Bronchial epithelial cell (primary cell): ENCODE data around the gene MYH6. TPM values are rescaled to one million over a fixed set of nuclear protein-coding genes. Genes with fewer than 3 reads are reported as not detected.
"Not testable (repeated sequence)": the region's sequence is repeated elsewhere in the genome, so short reads cannot be mapped to it uniquely, and the experiment has no call there.

Source experiments
- DNase-seq: peaks from one replicate; pipeline ENCODE4 v3.0.0-alpha.2; 2010; ENCODE audit warnings: low read depth
- FAIRE-seq: peaks from 2 replicates; lab custom pipeline; 2011; peaks lifted over from hg19 to GRCh38; lab: Jason Lieb, UNC
- H3K27me3 ChIP-seq: 2 replicates; pipeline ENCODE4 v1.5.1; 2011; ENCODE audit warnings: low read length; ENCODE audit not compliant: control insufficient read depth, insufficient read depth
- H3K36me3 ChIP-seq: 2 replicates; pipeline ENCODE4 v1.5.1; 2011; ENCODE audit warnings: low read length; ENCODE audit not compliant: control insufficient read depth, insufficient read depth
- H3K4me3 ChIP-seq: 2 replicates; pipeline ENCODE4 v1.5.1; 2011; ENCODE audit warnings: mild to moderate bottlenecking, low read depth, low read length, control low read depth
- CTCF ChIP-seq: IDR thresholded peaks from 2 replicates; pipeline ENCODE4 v1.5.1; 2011; ENCODE audit warnings: mild to moderate bottlenecking, moderate library complexity, low read length, control low read depth, inconsistent platforms; ENCODE audit not compliant: insufficient read depth, severe bottlenecking
- total RNA-seq: library from RNA; depleted of rRNA; stranded (reverse); fragments of >200 nt; gene quantifications from 2 replicates; pipeline ENCODE4 v1.2.1, GENCODE V29; 2014

Gene MYH6
- total RNA-seq, 1 donor from 2014 or later: not detected

DNA sequence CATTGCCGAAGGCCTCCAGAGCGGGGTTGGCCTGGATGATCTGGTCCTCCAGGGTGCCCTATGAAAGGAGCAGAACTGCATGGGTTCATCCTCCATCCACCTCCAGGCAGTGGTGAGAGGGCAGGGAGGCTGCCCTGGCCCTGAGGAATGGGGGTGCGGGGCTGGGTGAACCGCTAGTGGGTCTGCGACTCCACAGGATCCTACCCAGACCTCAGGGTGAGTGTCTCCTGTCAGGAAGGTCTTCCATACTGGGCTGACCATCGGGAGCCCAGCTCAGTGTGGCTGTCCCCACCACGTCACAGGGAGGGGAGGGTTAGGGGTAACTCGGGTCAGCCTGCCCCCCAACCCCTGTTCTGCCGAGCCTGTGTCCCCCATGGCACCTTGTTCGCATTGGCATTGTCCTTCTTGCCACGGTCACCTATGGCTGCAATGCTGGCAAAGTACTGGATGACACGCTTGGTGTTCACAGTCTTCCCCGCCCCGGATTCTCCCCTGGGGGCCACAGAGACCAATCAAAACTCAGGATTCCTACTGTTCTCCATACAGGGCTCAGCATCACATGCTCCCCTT, 3.7 kb downstream of the MYH6 start:
- no peak for FAIRE-seq

GRCh38 chr14:23403908-23404307, 4.2 kb downstream of the MYH6 start:
- no peak for TF ChIP-seq CTCF
- Histone ChIP-seq H3K4me3 (no peak overlapping the region), H3K36me3 (no peaks in the 10 kb centered on the region), H3K27me3 (no peaks in the 10 kb centered on the region)
- FAIRE-seq: no peak
- no peak for DNase-seq

More for the DNA sequence above, 3.7 kb downstream of the MYH6 start:
- H3K27me3 ChIP-seq: no peaks in the 10 kb centered on the region
- H3K36me3 ChIP-seq: no peaks in the 10 kb centered on the region
- no peak for DNase-seq
- H3K4me3 ChIP-seq: no peak overlapping the region
- TF ChIP-seq CTCF: no peak

DNA sequence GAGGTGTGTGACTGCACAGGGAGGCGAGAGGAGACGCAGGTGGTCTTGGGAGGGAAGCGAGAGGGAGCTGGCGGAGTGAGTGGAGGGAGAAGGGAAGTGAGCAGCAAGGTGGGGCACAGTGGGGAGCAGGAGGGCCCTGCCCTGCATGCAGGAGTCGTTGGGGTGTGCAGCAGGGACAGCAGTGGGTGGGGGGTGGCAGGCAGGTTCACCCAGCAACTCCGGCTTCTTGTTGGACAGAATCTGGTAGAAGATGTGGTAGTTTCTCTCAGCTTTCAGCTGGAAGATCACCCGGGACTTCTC, 5.0 kb downstream of the MYH6 start:
- no peak for TF ChIP-seq CTCF
- no peaks in the 10 kb centered on the region for H3K27me3 ChIP-seq
- DNase-seq: no peak
- no peak for FAIRE-seq
- H3K4me3 ChIP-seq: no peak overlapping the region
- H3K36me3 ChIP-seq: no peaks in the 10 kb centered on the region

GRCh38 chr14:23402296-23403138, 5.6 kb downstream of the MYH6 start:
- DNase-seq: no peak
- Histone ChIP-seq H3K36me3 (no peaks in the 10 kb centered on the region), H3K27me3 (no peaks in the 10 kb centered on the region), H3K4me3 (no peak overlapping the region)
- FAIRE-seq: no peak
- TF ChIP-seq CTCF: no peak

GRCh38 chr14:23401291-23401690, 6.8 kb downstream of the MYH6 start:
- no peaks in the 10 kb centered on the region for H3K27me3 ChIP-seq
- no peak for FAIRE-seq
- no peak overlapping the region for H3K4me3 ChIP-seq
- no peaks in the 10 kb centered on the region for H3K36me3 ChIP-seq
- TF ChIP-seq CTCF: no peak
- DNase-seq: no peak

DNA sequence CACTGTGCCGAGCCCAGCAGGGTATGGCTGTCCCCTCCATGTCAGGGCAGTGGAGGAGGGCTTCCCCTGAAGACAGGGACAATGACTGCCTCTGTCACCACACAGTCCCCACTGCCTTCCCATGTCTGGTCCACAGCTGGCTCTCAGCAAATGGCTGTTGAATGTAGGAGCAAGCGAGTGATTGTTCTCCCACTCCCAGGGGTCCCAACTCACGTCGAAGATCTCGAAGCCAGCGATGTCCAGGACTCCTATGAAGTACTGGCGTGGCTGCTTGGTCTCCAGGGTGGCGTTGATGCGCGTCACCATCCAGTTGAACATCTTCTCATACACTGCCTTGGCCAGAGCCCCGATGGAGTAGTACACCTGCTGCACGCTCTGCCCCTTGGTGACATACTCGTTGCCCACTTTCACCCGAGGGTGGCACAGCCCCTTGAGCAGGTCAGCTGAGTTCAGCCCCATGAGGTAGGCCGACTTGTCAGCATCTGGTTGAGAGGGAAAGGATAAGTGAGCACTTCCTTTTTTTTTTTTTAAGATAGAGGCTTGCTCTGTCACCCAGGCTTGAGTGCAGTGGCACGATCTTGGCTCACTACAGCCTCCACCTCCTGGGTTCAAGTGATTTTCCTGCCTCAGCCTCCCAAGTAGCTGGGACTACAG, 7.5 kb downstream of the MYH6 start:
- not testable (repeated sequence) for DNase-seq, H3K4me3 ChIP-seq, H3K36me3 ChIP-seq, H3K27me3 ChIP-seq
- peak; percentile 89 for FAIRE-seq
